NCI-H69 (cell line): ENCODE measurements around the gene RRP1.
"Not testable (repeated sequence)": the region's sequence is repeated elsewhere in the genome, so short reads cannot be mapped to it uniquely, and the experiment has no call there.

Experiments used
- DNase-seq: peaks from one replicate; lab custom pipeline; 2025; lab: John Stamatoyannopoulos, UW

Gene RRP1

DNA sequence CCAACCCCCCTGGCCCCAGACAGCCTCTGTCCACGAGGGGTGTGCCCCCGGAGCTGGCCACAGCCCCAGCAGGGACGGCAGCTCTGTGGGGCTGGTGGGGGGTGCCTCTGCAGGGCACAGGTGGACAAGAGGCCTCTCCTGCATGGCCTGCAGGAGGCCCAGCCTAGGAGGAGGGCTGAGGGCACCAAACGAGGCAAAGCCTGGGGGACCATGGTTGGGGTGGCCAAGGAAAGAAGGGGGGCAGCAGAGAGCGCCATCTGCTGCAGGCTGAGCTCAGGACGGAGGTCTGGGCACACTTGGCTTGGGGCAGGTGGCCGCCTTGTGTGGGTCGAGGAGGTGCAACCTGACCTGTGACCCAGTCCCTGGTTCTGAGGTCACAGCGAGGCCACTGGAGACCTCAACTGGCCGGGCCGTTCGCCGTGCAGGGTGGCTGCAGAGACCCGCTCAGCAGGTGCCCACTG is 27.3 kb downstream of the RRP1 start:
- no peak for DNase-seq

GRCh38 chr21:43817157-43818086 is 28.0 kb downstream of the RRP1 start:
- DNase-seq: no peak

GRCh38 chr21:43818685-43819084 is 29.3 kb downstream of the RRP1 start:
- DNase-seq: no peak

DNA sequence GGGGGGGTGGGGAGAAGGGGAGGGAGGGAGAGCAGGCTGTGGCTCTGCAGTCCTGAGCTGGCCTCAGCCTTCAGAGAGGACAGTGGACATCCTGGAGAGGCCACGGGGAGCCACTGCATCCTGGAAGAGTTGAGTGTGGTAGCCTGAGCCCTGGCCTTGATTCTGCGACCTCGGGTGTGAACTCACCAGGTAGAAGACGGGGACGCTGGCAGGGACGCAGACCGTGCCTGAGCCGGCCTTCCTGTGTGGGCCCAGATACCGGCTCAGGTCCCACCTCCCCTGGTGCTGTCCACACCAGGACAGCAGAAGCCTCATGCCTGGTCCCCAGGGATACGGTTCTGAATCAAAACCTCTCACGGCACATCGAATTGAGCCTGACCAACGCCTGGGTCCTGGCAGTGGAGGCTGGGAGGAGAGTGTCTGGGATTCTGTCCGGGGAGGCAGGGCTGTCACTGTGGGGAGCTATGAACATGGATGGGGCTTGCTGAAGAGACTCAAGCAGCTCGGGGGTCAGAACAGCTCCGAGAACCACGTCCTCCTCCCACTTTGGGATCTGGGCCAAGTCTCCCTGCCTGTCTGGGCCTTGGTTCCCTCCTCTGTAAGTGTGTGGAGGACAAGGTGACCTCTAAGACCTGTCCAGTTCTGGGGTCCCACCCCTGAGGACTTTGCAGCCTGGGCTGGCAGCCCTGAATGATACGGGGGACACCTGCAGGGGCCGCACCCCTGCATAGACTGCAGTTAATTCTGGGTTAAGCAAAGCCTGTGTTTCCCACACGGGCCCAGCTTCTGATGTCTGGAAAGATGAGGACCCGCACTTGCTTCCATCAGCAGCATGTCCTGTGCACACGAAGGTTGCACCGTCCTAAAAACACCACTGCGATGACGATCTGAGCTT is 30.4 kb downstream of the RRP1 start:
- no peak for DNase-seq

DNA sequence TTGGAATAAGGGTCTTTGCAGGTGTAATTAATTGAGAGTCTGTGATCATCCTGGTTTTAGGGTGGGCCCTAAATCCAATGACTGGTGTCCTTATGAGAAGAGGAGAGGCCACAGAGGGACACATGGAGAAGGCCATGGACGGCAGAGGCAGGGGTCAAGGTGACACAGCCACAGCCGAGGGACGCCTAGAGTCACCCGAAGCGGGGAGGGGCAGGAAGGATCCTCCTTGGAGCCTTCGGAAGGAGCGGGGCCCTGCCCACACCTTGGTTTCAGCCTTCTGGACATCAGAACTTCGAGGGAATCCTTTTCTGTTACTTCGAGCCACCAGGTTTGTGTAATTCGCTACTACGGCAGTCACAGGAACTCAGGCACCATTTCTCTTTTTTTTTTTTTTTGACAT is 31.1 kb downstream of the RRP1 start:
- no peak for DNase-seq

DNA sequence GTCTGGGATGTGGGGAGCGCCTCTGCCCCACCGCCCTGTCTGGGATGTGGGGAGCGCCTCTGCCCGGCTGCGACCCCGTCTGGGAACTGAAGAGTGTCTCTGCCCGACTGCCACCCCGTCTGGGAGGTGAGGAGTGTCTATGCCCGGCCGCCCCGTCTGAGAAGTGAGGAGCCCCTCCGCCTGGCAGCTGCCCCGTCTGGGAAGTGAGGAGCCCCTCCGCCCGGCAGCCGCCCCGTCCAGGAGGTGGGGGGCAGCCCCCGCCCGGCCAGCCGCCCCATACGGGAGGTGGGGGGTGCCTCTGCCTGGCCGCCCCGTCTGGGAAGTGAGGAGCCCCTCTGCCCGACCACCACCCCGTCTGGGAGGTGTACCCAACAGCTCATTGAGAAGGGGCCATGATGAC is 32.8 kb downstream of the RRP1 start:
- DNase-seq: not testable (repeated sequence)

- DNase-seq: not testable (repeated sequence)
Observed at GRCh38 chr21:43822741-43823140, 33.4 kb downstream of the RRP1 start.

GRCh38 chr21:43824333-43825241 is 35.2 kb downstream of the RRP1 start:
- DNase-seq: no peak

- no peak for DNase-seq
Observed at GRCh38 chr21:43825242-43825935, 36.0 kb downstream of the RRP1 start.

DNA sequence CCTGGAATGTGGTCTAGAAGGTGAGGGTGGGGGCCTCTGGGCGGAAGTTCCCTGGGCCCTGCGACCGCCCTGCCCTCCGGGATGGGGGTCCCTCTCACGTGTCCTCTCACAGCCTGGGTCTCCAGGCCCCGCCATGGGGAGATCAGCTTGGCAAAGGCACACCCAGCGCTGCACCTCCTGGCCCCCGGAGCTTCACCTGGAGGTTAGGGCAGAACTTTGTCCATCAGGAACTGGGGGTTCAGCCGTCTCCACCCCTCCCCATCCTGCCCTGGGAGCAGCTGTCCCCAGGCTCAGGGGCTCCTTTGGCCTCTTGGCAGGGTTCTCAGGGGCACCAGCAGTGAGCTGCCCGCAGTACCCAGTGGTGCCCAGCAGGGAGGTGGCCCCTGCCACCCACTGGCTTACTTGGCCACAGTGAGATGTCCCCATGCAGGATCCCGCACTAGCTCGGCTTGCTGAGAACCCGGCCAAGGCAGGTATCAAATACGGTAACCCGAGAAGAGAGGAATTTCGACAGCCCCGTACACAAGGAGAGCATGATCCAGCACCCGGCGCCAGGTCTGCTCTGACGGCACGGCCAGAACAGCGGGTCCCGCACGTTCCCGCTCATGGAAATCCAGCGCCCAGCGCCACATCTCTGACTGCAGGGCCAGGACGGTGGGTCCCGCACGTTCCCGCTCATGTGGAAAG is 36.7 kb downstream of the RRP1 start:
- DNase-seq: no peak

- DNase-seq: no peak
Observed at GRCh38 chr21:43826623-43826974, 37.2 kb downstream of the RRP1 start.

DNA sequence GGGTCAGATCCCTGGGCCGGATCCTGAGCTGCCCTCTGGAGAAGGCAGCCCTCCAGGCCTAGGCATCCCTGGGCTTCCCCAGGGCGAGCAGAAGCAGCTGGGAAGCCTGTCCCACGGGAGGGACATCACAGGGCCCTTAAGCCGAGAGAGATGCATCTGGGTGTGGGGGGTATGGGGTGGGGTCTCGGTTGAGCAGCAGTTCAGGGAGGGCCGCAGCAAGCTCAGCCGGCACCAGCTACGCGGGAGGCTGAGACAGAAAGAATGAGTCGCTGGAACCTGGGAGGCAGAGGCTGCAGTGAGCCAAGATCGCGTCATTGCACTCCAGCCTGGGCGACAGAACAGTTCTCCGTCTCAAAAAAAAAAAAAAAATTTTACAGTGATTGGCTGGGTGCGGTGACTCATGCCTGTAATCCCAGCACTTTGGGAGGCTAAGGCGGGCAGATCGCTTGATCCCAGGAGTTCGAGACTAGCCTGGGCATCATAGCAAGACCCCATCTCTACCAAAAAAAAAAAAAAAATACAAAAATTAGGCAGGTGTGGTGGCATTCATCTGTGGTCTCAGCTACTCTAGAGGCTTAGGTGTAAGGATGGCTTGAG is 37.7 kb downstream of the RRP1 start:
- no peak for DNase-seq

DNA sequence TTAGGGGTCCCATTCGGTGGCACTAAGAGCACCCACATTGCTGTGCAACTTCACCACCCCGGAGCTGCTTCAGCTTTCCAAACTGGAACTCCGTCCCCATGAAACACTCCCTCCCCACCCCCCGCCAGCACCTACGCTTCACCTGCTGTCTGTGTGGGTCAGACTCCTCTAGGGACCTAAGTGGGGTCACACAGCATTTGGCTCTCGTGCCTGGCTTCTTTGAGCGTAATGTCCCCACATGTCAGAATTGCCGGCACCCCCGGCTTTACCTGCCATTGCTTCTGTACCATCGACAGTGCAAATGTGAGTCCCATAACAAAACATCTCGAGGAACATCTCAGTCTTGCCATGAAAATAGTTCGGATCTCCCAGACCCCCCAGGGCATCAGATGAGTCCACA is 39.8 kb downstream of the RRP1 start:
- DNase-seq: no peak

DNA sequence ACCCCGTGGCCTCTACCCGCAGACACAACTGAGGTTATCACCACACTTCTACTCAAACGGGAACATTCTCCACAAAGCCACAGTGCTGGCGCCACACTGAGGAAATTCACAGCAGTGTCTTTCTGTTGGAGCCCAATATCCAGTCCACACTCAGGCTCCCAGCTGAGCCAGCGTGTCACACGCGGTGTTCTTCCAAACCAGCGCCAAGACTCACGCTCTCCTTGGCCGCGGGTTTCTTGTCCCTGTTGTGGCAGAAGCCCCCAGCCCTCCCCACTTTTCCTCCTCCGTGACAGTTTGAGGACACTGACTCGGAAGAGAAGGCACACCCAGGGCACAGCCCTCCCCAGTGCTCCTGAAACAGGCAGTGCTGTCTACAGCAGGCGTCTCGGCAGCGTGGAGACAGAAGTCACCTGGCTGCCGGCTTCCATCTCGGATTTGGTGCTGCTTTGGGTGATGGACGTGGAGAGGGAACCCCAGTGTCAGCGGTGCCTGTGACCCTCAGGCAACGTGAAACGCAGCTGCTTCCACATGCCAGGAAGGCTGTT is 40.3 kb downstream of the RRP1 start:
- DNase-seq: peak; percentile 76

DNA sequence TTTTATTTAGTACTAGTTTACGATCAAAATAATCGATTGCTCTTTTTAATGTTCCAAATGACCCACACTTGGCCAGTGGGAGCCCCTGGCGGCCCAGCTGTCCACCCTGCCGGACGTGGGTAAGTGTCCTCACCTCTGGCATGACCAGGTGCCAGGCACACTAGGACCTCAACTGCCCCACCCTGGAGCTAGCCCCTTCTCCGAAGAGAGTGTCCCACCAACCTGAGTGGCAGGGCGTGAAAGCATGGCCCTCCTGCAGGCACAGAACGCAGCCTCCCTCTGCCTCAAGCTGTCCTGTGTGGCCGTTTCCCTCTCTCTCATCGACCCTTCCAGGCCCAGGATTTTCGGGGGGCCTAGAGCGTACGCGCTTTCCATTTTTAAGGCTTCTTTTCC is 42.8 kb downstream of the RRP1 start:
- no peak for DNase-seq

DNA sequence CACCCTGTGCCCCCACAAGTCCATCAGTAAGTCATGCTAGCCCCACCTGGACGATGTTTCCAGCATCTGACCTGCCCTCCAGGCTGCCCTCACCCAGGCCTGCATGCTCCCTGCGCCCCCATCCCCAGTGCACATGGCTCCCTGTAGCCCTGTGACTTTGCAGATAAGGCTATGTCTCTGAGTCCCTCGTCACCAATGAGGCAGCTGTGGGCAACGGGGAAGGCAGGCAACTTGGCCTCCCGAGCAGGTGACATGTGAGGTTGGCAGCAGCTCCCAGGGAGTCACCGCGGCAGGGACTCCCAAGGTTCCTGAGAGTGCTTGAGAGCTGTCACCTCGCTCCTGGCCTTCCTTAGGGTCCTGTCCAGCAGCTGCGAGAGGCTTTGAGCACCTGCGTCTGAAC is 43.3 kb downstream of the RRP1 start:
- DNase-seq: no peak

- peak; percentile 59 for DNase-seq
Observed at GRCh38 chr21:43834146-43834905, 44.9 kb downstream of the RRP1 start.

DNA sequence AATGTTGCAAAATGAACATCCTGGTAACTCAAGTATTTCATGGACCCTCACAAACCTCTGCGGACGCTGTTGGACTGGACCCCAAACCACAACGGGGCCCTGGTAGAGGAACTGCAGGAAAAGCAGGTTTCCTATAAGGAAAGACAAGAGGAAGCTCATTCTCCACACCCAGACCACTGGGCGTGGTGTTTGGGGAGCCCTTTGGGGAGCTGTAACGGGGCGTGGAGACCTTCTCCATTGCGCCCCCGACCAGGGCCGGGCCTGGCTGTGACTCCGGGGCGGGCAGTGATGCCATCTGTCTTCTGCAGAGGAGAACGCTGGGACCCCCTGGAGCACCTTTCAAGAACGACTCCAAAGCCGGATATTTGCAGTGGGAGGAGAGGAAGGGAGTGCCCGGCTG is 45.7 kb downstream of the RRP1 start:
- peak; percentile 98 for DNase-seq

DNA sequence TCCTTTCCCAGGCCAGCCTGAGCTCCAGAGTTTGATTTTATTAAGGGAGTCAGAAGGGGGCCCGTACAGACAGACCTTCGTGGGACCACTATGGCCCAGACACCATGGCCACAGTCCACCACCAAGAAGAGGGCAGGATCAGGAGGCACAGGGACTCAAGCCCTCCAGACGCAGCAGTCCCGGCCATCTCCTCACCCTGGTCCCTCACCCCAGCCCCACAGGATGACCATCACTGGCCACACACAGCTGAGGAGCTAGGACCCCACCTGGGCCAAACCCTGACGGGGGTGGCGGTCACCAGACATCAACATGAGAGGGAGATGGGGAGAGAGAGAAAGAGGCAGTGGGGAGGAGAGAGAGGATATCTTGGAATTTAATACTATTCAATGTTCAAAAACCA is 46.5 kb downstream of the RRP1 start:
- no peak for DNase-seq
